ENCODE measurements around the gene MYRIP. TPM values are rescaled to one million over a fixed set of nuclear protein-coding genes. Genes with fewer than 3 reads are reported as not detected.

Gene MYRIP
- total and polyA plus RNA-seq, 3 donors from 2014 or later, result 2.4 to 5.8 (median 4.8) TPM

DNA sequence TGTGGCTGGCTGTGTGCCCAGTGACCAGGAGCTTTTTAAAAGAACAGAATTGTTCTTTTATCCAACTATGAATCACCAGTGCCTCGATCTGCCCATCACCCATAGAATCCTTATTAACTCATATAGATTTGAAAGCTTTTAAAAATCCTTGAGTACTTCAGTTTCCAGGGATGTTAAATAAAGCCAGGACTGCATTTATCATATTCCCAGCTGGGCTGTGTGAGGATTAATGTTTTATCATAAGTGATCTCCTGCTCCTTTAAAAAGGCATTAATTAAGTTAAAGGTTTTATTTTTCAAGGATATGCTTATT lies 234.0 kb downstream of the MYRIP start:
- DNase-seq, result no peak
- Histone ChIP-seq H3K9me3 (no peaks in the 10 kb centered on the region), H3K36me3 (ENCODE audit: low read depth, missing control alignments) (no peaks in the 10 kb centered on the region), H3K4me3 (no peak overlapping the region), H3K27ac (no peak overlapping the region), H3K4me1 (no peaks in the 10 kb centered on the region), H3K27me3 (no peaks in the 10 kb centered on the region)
- intact Hi-C loops (cut with DNase I; ENCODE audit: low total_unique reads), result no loop called here
- no peak for TF ChIP-seq CTCF (IDR thresholded peaks at IDR 0.05)
- TF ChIP-seq POLR2A (IDR thresholded peaks at IDR 0.05), result no peak
- WGBS, 2 donors, result 35 to 46% methylated on average over 1 of the region's 1 CpG

GRCh38 chr3:40044487-40044886 lies 235.1 kb downstream of the MYRIP start:
- H3K4me3 ChIP-seq, result no peak overlapping the region
- no peaks in the 10 kb centered on the region for H3K27me3 ChIP-seq
- TF ChIP-seq POLR2A (IDR thresholded peaks at IDR 0.05), result no peak
- TF ChIP-seq CTCF (IDR thresholded peaks at IDR 0.05), result no peak
- H3K27ac ChIP-seq, result no peak overlapping the region
- no peaks in the 10 kb centered on the region for H3K9me3 ChIP-seq
- H3K4me1 ChIP-seq, result no peaks in the 10 kb centered on the region
- H3K36me3 ChIP-seq (ENCODE audit: low read depth, missing control alignments), result no peaks in the 10 kb centered on the region
- intact Hi-C loops (cut with DNase I; ENCODE audit: low total_unique reads), result no loop called here
- no peak for DNase-seq
- WGBS, 2 donors, result 91 to 96% methylated on average over 5 of the region's 5 CpGs

- no peak for DNase-seq
- Histone ChIP-seq H3K27ac (no peak overlapping the region), H3K9me3 (no peaks in the 10 kb centered on the region), H3K4me1 (no peaks in the 10 kb centered on the region), H3K36me3 (ENCODE audit: low read depth, missing control alignments) (no peaks in the 10 kb centered on the region), H3K27me3 (no peaks in the 10 kb centered on the region), H3K4me3 (no peak overlapping the region)
- 60 to 94% methylated on average over 1 to 2 of the region's 2 CpGs for WGBS, 2 donors
- TF ChIP-seq POLR2A (IDR thresholded peaks at IDR 0.05), result no peak
- no peak for TF ChIP-seq CTCF (IDR thresholded peaks at IDR 0.05)
- intact Hi-C loops (cut with DNase I; ENCODE audit: low total_unique reads), result no loop called here
Observed at GRCh38 chr3:40045051-40045450, 235.6 kb downstream of the MYRIP start.

- Histone ChIP-seq H3K4me1 (no peaks in the 10 kb centered on the region), H3K27me3 (no peaks in the 10 kb centered on the region), H3K27ac (no peak overlapping the region), H3K4me3 (no peak overlapping the region), H3K9me3 (no peaks in the 10 kb centered on the region), H3K36me3 (ENCODE audit: low read depth, missing control alignments) (no peaks in the 10 kb centered on the region)
- DNase-seq, result no peak
- intact Hi-C loops (cut with DNase I; ENCODE audit: low total_unique reads), result no loop called here
- WGBS, 2 donors, result 92 to 93% methylated on average over 4 of the region's 4 CpGs
- TF ChIP-seq POLR2A (IDR thresholded peaks at IDR 0.05) (no peak), CTCF (IDR thresholded peaks at IDR 0.05) (no peak)
Observed at GRCh38 chr3:40046149-40046548, 236.7 kb downstream of the MYRIP start.

DNA sequence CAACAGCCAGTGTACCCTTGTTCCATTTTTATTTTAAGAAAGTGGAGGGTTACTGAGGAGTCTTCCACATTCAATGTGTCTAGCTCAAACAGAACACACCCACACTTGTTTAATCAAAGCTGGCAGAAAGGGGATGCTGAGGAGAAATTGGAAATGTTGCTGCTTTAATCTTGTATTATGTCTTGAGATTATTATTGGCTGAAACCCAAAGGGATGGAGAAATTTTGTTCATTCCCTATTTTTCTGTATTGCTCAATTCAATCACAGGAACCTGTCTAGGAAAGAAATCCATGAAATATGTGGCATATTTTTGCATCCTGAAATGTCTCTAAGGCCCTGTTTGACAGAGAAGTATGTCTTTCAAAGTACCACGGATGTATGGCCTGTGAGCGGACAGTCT lies 238.0 kb downstream of the MYRIP start:
- WGBS, 2 donors, result 91 to 96% methylated on average over 2 of the region's 2 CpGs
- intact Hi-C loops (cut with DNase I; ENCODE audit: low total_unique reads), result no loop called here
- no peak for DNase-seq
- TF ChIP-seq CTCF (IDR thresholded peaks at IDR 0.05) (no peak), POLR2A (IDR thresholded peaks at IDR 0.05) (no peak)
- no peaks in the 10 kb centered on the region for H3K36me3 ChIP-seq (ENCODE audit: low read depth, missing control alignments)
- no peaks in the 10 kb centered on the region for H3K27me3 ChIP-seq
- H3K27ac ChIP-seq, result no peak overlapping the region
- H3K9me3 ChIP-seq, result no peaks in the 10 kb centered on the region
- H3K4me3 ChIP-seq, result no peak overlapping the region
- no peaks in the 10 kb centered on the region for H3K4me1 ChIP-seq

All from testis (tissue), 3 donors.